Measurements from ENCODE around the gene URAD.
"Not testable (repeated sequence)": the region's sequence is repeated elsewhere in the genome, so short reads cannot be mapped to it uniquely, and the experiment has no call there.

Gene URAD, protein sequence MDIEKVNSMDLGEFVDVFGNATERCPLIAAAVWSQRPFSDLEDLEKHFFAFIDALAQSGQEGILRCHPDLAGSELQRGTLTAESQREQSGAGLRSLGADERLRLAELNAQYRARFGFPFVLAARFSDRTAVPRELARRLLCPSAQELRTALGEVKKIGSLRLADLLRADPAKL

DNA sequence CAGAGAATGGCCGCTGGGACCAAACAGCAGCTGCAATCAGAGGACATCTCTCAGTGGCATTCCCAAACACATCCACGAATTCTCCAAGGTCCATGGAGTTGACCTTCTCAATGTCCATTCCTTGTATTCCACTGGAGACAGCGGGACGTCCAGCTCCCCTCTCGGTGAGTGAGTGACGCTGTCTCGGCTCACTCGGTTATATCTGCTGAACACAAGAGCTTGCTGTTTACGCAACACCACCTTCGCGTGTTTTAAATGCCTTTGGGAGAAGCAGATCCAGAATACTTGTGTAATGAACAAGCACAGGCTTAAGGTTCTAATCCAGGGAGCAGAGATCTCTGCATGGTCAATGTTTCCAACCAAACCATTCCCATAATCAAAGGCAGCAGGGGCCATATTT lies at the start of gene URAD:
URAD (minus strand) TSS at position 174 of the 400 bp plus-strand sequence; CDS start at position 118, 56 bp downstream.
- DNase-seq, result no peak

DNA sequence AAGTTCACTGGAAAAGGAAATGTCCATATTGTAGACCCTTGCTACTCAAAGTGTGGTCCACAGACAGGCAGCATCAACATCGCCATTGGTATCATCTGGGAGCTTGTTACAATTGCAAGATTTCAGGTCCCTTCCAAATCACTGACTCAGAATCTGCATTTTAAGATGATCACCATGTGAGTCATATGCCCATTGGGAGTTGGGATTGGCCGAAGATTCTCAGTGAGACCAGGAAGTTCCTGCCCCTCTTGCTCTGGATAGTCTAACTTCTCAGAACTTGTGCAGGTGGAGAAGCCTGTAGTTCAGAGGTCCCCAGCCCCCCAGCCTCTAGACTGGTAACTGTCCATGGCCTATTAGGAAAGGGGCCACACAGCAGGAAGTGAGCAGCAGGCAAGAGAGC lies 48.9 kb upstream of the URAD start:
- peak; percentile 83 for DNase-seq

GRCh38 chr13:28035146-28035782 lies 46.8 kb upstream of the URAD start:
- no peak for DNase-seq

DNA sequence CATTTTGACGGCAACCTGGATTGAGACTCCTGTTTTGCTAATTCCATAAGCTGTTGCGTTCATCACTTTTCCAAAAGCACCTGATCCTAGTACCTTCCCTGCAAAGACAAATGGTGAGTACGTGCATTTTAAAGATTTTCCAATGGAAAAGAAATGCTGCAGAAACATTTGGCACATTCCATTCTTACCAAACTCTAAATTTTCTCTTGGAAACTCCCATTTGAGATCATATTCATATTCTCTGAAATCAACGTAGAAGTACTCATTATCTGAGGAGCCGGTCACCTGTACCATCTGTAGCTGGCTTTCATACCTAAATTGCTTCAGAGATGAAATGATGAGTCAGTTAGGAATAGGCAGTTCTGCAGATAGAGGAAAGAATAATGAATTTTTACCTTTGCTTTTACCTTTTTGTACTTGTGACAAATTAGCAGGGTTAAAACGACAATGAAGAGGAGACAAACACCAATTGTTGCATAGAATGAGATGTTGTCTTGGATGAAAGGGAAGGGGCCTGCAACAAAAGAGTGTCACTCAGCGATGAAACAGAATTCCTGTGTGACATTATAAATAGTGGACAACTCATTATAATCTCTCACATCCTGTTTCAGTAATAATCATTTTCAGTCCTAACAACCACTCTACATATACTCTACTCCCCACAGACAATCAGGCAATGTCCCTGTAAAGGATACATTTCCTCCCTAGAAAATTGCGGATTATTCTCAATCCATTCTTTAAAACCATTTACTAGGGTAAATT lies 45.6 kb upstream of the URAD start:
- no peak for DNase-seq

DNA sequence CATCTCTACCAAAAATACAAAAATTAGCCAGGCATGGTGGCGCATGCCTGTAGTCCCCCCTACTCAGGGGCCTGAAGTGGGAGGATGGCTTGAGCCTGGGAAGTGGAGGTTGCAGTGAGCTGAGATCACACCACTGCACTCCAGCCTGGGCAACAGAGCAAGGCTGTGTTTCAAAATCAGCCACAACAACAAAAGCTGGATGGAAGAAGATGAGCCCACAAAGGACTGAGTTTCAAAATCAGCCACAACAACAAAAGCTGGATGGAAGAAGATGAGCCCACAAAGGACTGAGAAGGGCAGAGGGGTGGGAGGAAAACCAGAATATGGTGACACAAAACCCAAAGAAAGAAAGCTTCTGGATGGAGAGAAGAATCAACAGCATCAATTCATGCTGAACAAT lies 43.9 kb upstream of the URAD start:
- peak; percentile 36 for DNase-seq

- no peak for DNase-seq
These were observed 43.4 kb upstream of the URAD start for GRCh38 chr13:28031896-28032288.

DNA sequence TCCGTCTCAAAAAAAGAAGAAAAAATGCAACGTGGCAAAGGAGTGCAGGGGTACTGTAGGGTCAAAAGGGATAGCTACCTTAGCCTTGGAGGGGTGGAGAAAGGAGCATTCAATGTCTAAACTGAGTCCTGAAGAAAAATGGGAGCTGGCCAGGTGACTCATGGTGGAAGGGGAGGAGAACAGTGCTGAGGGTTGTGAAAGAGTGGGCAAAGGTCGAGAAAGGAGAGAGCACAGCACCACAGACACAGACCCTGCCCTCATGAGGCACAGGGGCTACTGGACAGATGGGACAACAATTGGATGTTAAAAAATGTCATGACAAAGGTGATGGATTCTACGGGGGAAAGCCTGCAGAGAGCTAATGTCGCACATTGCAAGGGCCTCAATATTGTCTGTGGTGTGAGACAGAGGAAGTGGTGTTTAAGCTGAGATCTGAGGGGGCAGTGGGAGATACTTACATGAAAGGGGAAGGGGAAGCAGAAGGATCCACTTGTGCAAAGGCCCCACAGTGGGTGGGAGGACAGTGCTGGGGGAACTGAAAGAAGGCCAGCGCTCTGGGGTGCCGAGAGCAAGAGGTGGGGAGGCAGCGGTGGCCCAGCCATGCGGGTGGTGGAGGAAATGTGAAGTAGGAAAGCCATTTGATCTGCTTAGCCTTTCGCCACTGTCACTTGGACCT lies 42.9 kb upstream of the URAD start:
- DNase-seq, result no peak

- DNase-seq, result no peak
These were observed 39.3 kb upstream of the URAD start for GRCh38 chr13:28027607-28028364.

DNA sequence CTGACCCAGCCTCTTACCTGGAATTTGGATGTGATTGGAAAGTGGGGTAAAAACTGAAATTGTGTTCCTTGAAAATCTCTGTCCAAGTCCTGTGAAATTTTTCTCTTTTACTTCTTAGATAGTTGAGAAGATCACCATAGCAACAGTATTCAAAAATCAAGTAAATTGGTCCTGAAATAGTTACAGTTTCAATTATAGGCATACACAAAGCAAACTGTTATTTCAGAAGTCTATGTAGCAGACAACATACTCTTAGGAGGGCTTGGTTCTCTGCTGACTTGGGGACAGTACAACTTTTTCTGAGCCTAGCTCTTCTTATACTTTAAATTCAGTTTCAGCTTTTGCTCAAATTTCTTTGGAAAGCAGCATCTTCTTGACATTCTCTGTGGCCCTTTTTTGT lies 38.6 kb upstream of the URAD start:
- no peak for DNase-seq

DNA sequence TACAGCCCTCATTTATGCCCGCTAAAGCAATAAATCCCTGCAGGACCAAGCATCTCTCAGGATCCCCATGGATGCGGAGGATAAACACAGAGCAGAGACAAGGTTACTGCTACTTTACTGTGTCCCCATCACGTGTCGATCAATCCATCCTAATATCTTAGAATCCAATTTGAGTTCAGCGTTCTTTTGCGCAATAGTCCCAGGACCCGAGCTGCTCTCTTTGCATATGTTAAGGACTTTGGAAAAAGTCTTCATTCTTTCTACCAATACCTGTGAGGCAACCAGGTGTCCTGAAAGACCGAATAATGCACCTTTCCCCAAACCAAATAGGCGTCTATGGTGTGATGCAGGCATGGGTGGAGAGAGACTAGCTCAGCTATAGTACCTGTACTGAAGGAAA lies 38.0 kb upstream of the URAD start:
- no peak for DNase-seq

DNA sequence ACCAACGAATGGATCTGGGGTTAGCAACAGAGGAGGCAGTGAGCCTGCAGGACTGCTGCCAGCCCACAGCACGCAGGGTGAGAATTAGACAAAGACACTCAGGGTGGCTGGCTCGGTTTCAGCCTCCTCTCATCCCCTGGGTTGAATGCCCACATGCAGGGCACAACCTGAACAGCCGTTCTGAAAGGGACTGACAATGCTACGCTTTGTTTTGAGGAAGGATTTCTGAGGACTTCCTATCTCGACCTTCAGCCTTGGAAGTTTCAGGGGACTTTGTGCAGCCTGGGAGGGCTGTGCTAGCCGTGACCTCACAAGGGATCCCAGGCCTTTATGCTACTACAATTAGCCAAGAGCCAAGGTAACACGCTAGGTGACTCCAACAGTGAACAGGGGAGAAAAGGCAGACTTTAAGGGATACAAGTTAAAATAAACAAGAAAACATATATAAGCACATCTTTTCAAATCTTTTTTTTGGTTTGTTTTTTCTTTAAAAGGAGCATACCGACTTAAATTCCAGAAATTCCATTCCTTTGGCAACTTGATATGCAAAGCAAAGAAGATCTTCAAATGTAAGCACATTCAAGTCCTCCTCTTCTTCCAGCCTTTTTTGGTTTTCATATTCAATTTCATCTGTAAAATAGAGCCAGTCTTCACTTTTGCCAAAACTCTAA lies 34.5 kb upstream of the URAD start:
- DNase-seq, result no peak

DNA sequence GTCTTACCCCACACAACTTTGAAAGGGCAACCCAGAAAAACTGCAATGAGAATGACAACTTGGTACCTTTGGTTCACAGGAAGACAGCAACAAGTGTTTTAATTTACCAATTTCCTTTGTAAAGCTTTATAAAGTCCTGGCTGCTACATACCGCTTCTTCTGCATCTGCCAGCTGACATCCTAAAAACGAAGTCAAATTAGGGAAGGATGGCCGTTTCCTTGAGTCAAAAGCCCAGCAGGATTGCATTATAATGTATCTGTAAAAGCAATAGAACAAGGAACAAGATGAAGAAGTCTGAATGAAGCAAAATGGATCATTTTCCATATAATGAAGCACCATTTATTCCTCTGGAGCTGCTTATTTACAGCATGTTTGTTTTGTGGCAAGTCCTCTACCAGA lies 25.8 kb upstream of the URAD start:
- DNase-seq, result no peak

DNA sequence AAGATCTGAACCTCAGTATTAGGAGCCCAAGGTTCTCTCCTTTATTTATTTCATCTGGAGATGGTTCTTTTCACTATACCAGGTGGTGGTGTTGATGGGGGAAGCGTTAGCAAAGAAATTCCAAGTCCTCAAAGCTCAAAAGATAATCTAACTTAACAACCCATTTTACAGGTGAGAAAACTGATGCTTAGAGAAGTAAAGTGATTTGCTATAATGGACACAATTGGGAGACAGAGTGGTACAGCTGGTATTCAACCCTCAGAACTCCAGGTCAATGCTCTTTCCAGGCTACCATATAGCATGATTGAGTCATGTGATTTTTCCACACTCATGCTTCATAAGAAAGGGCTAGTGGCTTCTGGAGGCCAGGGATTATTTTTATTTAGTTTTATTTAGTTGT lies 25.0 kb upstream of the URAD start:
- no peak for DNase-seq

GRCh38 chr13:28012896-28013295 lies 24.4 kb upstream of the URAD start:
- DNase-seq, result no peak

- DNase-seq, result no peak
These were observed 23.9 kb upstream of the URAD start for GRCh38 chr13:28012383-28012782.

DNA sequence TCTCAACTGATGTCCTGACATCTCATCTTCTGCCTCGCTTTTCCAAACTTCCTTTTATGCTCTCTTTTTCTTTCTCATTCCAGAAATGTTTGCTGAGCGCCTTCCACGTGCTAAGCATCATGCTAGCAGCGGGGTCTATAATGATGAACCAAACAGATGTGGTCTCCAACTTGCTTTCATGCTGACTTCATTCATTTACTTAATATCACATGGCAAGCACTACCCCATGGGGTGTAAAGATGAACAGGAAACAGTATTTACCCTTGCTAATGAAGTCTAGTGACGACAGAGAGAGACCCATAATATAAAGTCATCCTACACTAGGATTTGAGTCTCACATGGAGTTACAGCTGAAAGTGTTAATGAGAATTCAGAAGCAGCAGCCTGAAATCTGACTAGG lies 21.6 kb upstream of the URAD start:
- DNase-seq, result no peak

- DNase-seq, result not testable (repeated sequence)
These were observed 16.5 kb upstream of the URAD start for GRCh38 chr13:28005016-28005415.

GRCh38 chr13:28002886-28003698 lies 14.6 kb upstream of the URAD start:
- no peak for DNase-seq

GRCh38 chr13:28001837-28002473 lies 13.5 kb upstream of the URAD start:
- no peak for DNase-seq

DNA sequence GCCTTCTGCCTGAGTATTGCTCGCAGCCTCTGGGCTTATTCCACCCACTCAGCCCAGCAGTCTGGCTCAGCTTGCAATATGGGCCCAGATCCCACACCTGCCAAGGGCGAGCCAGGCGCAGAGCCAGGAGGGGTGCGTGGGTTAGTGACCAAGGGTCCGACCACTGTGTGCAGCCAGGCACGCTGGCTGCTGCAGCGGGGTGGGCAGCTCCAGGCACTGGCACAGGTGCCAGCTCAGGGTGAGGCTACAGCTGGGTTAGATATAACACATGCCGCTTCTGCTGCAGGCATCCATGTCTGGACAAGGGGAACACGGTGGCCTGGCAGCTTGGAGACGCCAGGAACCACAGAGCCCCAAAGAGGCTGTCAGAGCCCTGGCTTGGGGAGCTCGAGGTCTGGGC lies 12.6 kb upstream of the URAD start:
- DNase-seq, result no peak

GRCh38 chr13:28000567-28000966 lies 12.1 kb upstream of the URAD start:
- DNase-seq, result no peak
